GM18861 (cell line): ENCODE measurements around the gene ZFHX2.

Experiments
- ATAC-seq: cut with Tn5 transposase; IDR thresholded peaks from one replicate; pipeline ENCODE4 v1.9.1; 2021; ENCODE audit not compliant: unreplicated experiment

ZFHX2 gene

DNA sequence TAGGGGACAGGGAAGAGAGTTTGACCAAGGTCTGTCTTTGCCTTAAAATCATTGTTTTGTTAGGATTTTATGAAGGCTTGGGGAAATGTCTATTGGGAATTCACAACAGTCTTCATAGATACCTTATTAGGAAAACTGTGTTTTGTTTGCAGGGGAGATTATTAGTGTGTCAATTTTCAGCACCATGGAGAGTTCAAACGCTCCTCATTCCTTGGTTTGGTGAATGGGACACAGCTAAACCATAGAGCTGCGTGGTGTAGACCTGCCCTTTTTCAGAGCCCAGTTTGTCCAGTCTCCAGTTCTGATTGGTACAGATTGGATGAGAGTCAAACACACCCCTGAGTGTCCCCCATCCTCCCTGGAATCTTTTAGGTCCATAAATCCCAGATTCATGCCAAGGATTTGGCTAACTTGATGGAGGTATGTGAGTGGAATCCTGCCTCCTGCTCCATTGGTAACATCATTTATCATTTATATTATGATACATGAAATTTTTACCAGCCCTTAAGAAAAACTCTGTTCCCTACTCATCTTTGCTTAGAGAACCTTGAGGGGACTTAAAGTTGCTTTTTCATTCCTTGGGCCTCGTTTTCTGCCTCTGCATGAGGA lies 70.1 kb downstream of the ZFHX2 start:
- ATAC-seq, result no peak

DNA sequence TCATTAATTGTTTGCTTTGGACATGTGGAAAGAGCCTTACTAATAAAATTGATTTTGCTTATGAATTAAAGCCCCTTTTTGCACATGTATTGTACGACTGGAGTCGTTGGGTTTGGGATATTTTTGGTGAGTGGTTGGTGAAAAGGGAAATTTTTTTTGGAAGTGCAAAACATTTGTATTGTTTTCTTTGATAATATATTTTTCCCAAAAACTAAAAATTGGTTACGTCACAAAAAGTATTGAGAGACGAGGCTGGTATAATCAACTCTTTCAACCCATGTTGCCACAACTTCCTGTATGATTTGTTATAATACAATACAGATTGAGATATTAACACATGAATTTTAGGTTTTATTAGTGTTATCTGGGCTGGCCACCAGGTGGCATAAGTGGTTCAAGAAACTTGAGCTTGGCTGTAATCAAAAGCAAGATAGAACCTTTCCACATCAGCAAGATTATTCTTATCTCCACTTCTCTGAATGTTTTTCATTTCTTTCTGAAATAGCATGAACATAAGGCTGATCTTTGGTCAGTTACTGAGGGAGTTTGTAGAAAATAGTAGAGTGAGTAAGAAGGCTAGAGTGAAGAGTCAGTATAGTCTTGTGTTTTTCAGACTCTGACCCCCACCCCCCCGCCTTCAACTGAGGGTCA lies 73.3 kb downstream of the ZFHX2 start:
- ATAC-seq, result no peak

DNA sequence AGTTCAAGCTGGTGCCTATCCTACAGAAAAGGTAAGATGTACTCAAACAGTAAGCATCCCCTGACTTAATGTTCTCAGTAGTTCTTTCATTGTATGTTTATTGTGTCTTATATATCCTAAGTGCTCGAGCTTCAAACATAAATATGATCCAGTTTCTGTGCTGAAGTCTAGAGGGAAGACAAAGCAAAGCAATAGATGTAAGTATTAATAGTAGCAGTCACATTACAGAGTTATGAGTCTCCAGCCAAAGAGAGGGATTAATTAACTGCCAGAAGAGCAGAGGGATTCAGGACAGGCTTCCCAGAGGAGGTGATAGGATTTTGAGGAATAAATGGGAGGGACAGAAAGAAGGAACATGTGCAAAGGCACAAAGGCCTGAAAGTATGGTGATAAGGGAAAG lies 80.6 kb downstream of the ZFHX2 start:
- ATAC-seq, result no peak
